NCI-H526 (cell line): Measurements from ENCODE around the gene ACSS3.
"Not testable (repeated sequence)": the region's sequence is repeated elsewhere in the genome, so short reads cannot be mapped to it uniquely, and the experiment has no call there.

Experiments
- DNase-seq, 2 experiments: peaks; one replicate each; lab custom pipeline; 2025; lab: John Stamatoyannopoulos, UW

ACSS3 gene

GRCh38 chr12:81095501-81096232 lies 17.8 kb downstream of the ACSS3 start:
- DNase-seq = no peak

DNA sequence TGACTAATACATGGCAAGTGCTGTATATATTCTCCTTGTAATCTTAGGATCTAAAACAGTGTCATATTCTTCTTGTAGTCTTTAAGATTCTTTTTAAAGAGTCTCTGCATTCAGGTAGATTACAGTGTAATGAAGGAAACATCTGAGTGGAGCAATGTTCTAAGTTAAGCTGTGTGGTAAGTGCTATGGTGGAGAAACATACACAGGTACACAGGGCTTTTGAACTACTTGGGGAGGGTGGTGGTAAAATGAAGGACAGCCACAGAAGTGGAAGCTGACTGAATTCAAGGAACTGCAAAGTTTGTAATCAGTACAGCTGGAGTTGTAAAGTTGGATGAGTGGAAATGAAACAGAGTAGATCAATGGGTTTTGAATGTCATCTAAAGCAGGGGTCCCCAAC lies 27.8 kb downstream of the ACSS3 start:
- DNase-seq = no peak

DNA sequence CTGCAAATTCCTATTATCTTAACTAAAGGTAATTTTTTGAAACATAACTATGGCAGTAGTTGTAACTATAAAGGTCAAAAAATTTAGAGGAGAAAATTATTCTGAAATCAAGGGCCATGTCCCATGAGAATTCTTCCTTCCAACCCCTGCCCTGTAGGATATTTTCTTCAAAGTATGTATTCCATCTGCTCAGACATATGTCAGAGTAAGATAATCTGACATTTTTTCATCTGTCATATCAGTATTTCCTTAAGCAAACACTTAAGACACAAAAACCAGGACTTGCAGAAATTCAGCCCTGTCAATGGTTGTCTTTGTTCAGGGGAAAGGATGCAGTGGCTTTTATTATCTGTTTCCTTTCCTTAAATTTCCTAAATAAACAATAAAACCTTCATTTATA lies 36.3 kb downstream of the ACSS3 start:
- peak; percentile 3 to 25 for DNase-seq

DNA sequence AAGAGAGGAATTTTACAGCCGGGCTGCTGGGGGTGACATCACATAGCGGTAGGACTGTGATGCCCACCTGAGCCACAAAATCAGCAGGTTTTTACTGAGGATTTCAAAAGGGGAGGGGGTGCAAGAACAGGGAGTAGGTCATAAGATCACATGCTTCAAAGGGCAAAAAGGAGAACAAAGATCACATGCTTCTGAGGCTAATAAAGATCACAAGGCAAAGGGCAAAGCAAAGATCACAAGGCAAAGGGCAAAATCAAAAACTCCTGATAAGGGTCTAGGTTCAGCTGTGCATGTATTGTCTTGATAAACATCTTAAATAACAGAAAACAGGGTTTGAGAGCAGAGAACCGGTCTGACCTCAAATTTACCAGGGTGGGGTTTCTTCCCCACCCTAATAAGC lies 41.2 kb downstream of the ACSS3 start:
- DNase-seq = not testable (repeated sequence)

GRCh38 chr12:81120961-81121360 lies 43.1 kb downstream of the ACSS3 start:
- DNase-seq = no peak

DNA sequence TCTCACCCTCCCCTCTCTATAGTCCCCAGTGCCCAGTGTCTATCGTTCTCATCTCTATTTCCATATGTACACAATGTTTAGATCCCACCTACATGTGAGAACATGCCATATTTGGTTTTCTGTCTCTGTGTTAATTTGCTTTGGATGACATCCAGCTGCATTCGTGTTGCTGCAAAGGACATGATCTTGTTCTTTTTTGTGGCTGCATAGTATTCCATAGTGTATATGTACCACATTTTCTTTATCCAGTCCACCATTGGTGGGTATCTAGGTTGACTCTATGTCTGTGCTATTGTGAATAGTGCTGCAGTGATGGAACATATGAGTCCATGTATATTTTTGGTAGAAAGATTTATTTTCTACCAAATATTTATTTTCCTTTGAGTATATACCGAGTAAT lies 45.7 kb downstream of the ACSS3 start:
- no peak for DNase-seq

DNA sequence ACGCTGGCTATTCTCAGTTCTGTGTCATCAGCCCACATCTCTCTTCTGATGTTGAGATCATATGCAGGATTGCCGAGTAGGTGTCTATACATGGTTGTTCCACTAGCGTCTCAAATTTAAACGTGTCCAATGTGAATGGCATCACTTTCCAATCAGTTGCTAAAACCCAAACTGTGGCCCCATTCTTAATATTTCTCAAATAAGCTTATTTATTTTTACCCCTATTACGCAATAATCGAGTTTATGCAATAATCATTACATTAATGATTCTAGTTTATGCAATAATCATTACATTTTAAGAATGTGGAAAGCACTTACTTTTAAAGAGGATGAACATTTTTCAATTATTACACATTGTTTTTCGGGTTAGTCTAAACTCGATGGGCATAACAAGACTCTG lies 47.8 kb downstream of the ACSS3 start:
- DNase-seq = no peak

- peak; percentile 38 to 62 for DNase-seq
Observed at GRCh38 chr12:81128930-81129554, 51.2 kb downstream of the ACSS3 start.

- no peak for DNase-seq
Observed at GRCh38 chr12:81136519-81136918, 58.6 kb downstream of the ACSS3 start.

DNA sequence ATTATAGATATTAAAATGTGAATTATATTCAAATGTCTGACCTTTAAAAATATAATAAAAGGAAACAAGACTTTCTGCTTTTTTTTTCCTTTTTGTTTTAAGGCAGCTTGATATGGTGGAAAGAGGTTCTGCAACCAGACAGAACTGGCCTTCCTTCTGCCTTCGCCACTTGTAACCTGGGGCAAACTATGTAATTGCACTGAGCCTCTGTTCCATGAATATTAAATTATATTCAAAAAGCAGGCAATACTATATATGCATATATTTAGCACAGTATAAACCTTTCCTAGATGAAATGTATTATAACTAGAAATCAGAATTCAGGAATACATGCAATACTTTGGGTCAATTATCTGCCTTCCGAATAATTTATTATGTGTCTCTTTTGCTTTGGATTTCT lies 59.9 kb downstream of the ACSS3 start:
- no peak for DNase-seq

GRCh38 chr12:81141217-81141616 lies 63.3 kb downstream of the ACSS3 start:
- DNase-seq = no peak

- DNase-seq = no peak
Observed at GRCh38 chr12:81143057-81143456, 65.2 kb downstream of the ACSS3 start.

DNA sequence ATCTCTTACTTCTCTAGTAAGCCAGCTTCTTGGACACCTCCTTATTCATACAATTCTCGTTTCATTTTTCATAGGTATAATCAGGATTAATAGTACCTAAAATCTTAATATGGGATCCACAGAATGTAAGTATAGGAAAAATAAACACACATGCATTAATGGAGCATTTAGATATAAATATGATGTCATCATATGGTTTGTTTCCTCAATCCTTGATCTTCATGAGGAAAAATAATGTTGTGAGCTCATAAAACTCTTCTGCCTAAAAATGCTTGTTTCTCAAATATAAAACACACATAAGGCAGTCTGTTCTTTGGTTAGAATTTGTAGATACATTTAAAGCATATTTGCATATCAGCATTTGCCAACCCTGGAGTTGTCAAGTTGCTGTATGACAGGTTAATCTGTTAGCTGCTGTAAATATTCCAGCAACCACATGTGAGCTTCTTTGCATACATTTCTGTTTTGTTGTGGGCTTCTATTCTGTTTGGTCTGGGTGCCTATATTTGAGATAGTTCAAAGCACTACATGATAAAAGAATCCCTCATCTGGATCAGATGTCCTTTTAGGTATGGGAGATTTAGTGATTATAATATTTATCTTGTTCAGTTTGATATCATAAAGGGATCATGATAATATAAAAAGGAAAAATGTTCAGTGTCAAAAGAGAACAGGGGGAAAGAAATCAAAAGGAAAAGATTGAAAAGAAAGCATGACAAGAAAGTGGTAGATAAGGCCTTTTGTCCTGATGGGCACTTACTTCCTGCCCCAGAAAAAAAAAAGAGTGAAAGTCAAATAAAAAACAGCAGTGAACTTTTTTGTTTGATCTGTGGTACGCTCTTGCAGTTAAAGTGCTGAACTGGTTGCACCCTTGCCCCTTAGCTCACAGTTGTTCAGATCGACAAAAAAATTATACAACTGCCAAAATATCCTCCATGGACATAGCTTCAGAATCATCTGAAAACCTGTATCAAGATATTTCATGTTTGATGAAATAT lies 68.6 kb downstream of the ACSS3 start:
- peak; percentile 63 to 75 for DNase-seq

GRCh38 chr12:81147292-81147919 lies 69.5 kb downstream of the ACSS3 start:
- DNase-seq = peak in 1 of 2 experiments; percentile 5

- peak in 1 of 2 experiments; percentile 18 for DNase-seq
Observed at GRCh38 chr12:81150382-81150781, 72.5 kb downstream of the ACSS3 start.

DNA sequence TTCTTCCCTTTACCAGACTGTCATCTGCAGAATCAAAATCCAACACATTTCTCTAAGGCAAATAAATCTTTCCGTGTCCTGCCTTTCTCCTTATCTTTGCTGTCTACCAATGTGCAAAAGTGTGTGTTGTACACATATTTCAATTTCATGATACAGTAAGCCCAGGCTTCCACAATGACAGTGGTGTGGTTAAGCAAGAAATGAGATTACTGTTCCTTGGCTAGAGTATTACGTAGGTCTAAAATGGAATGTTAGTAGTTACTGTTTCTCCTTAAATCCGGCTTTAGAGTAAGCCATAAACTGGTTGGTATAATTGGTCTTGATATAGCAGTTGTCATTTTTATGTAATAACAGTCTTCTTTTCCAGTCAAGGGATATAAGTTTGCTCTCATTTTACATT lies 82.0 kb downstream of the ACSS3 start:
- no peak for DNase-seq

DNA sequence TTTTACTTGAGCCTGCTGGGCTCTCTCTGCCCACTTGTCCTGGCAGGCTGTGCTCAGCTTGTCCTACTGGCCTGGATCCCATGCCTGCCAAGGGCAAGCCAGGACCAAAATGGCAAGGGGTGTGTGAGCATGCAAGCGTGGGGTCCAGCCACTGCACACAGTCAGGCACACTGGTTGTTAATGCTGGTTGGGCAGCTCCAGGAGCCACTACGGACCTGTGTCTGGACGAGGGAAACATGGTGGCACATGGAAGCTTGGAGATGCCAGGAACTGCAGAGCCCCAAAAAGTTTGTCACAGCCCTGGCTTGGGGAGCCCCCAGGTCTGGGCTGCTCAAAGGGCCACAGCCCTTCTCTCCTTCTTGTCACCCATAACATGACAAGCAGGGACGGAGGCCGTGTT lies 83.8 kb downstream of the ACSS3 start:
- DNase-seq = no peak

DNA sequence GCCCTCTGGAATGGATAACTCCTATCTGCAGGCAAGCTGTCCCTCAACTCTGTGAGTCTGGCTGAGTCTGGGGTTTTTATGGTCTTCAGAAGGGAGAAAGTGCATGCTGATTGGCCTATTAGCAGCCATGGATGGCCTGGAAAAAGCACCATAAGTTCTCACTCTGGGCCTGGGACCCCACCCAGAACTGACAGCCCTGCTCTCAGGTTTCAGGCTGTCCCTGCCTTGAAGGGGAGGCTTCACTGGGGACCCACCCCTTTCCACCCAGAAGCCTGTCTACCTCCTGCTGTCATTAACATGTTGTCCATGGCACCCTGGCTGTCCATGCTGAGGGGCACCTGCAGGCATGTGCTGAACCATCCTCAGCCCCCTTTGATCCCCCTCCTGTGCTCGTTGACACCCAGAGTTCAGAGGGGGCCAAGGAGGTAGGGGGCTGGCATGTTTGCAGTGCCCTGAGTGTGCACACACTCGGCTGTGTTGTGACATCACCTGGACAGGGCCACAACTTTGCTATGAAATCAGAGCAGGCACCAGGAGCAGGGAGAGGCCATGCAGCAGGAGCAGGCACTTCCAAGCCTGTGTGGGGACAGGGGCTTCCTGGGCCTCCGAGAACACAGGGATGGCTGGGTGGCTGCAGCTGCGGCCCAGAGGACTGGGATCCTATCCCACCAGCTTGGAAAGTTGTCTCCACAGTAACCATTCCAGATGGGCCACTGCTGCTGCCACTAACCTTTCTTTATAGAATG lies 84.7 kb downstream of the ACSS3 start:
- no peak for DNase-seq

DNA sequence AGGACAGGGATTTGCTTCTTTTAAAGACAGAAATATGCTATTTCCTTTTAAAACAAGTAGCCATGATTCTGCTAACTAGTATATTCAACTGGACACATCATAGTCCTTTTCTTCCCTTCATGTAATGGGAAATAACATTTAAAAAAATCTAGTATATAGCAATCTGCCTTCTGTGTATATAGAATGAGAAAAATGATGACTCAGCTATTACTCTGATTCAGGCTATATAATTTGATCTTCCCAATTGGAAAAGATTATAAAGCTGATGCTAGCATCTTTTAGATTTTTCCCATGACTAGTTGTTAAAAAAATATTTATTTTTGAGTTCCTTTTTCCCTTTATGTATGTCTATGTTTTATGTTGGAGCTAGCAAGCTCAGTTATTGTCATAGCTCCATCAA lies 86.9 kb downstream of the ACSS3 start:
- no peak for DNase-seq

GRCh38 chr12:81166790-81167189 lies 88.9 kb downstream of the ACSS3 start:
- no peak for DNase-seq

- DNase-seq = no peak
Observed at GRCh38 chr12:81167694-81168093, 89.8 kb downstream of the ACSS3 start.
